ENCODE measurements around the gene PTGDR2. TPM values are rescaled to one million over a fixed set of nuclear protein-coding genes. Genes with fewer than 3 reads are reported as not detected.

The PTGDR2 gene
- total RNA-seq, 1 experiment from 2014 or later, result 0.07 TPM

DNA sequence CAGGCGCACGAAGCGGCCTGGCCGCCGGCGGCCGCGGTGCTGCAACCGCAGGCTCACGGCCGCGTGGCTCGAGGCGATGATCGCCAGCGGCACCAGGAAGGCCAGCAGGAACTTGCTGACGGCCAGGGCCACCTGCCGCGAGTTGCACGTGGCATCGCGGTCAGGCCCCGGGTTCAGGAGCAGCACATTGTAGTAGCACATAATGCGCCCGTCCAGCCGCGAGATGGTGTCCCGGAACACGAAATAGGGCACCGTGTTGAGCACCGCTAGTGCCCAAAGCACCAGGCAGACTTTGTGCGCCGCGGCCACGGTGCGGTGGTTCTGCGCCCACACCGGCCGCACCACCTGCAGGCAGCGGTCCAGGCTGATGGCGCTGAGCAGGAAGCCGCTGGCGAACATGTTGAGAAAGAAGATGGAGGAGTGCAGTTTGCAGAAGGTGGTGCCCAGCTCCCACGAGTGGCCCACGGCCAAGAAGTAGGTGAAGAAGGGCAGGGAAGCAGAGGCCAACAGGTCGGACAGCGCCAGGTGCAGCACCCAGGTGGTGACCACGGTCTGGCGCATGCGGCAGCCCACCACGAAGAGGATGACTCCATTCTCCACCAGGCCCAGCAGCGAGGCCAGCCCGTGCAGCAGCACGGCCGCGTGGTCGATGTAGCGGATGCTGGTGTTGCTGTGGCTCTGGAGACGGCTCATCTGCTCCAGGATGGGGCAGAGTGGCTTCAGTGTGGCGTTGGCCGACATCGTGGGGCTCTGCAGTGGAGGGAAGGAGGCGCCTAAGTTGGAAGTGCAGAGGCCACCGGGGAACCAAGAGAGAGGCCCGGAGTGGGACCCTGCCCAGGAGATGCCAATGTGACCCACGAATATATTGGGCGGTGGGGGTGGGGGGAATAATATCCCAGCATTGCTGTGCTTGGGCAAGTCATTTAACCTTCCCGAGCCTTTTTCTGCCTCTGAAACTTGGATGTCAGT is 2.5 kb downstream of the PTGDR2 start:
- ATAC-seq (no peak), DNase-seq (ENCODE audit: low spot score) (no peak)
- H3K36me3 Mint-ChIP-seq, result peaks cover 22% of the 10 kb centered on the region
- CTCF ChIA-PET, result interaction anchor here (0.9 to 1.7 kb wide), 7 partner anchors 10 to 91 kb away, joined by 3 to 13 read pairs (median 5); no protein-coding TSS in a partner anchor
- TF ChIP-seq OVOL2 (CRISPR knock-in tag; IDR thresholded peaks at IDR 0.05; ENCODE audit: borderline replicate concordance) (no peak), E2F1 (CRISPR knock-in tag; IDR thresholded peaks at IDR 0.05) (0 out of 2 replicates have a peak, but pooled peaks have one; percentile 2), IRF1 (CRISPR knock-in tag; IDR thresholded peaks at IDR 0.05) (peak; percentile 10; the same call in 1 of the 2 replicates)
- POLR2A ChIA-PET, result interaction anchor here (1.1 kb wide), 1 partner anchor 34 kb away, joined by 3 read pairs; no protein-coding TSS in a partner anchor
- H3K4me1 Mint-ChIP-seq, result peaks cover 10% of the 10 kb centered on the region
- H3K9me3 Mint-ChIP-seq, result no peaks in the 10 kb centered on the region
- H3K4me3 Mint-ChIP-seq, result no peak overlapping the region
- no peak overlapping the region for H3K27ac Mint-ChIP-seq
- H3K27me3 Mint-ChIP-seq (ENCODE audit: low read depth), result peaks cover 13% of the 10 kb centered on the region

GRCh38 chr11:60852117-60852981 is 3.4 kb downstream of the PTGDR2 start:
- DNase-seq (ENCODE audit: low spot score) (peak; percentile 51), ATAC-seq (peak; percentile 63)
- H3K27ac Mint-ChIP-seq, result no peak overlapping the region
- peak overlapping the region; percentile 53 for H3K4me3 Mint-ChIP-seq
- peaks cover 13% of the 10 kb centered on the region for H3K27me3 Mint-ChIP-seq (ENCODE audit: low read depth)
- CTCF ChIA-PET, result interaction anchor here (0.7 to 1.7 kb wide), 8 partner anchors 9 to 90 kb away, joined by 3 to 13 read pairs (median 5); no protein-coding TSS in a partner anchor
- POLR2A ChIA-PET, result interaction anchor here (1.1 kb wide), 1 partner anchor 35 kb away, joined by 3 read pairs; no protein-coding TSS in a partner anchor
- peaks cover 22% of the 10 kb centered on the region for H3K36me3 Mint-ChIP-seq
- H3K9me3 Mint-ChIP-seq, result no peaks in the 10 kb centered on the region
- peaks cover 10% of the 10 kb centered on the region for H3K4me1 Mint-ChIP-seq
- TF ChIP-seq NFYB (CRISPR knock-in tag; conservative IDR thresholded peaks at IDR 0.05; ENCODE audit: low read depth) (no peak), USF1 (CRISPR knock-in tag; IDR thresholded peaks at IDR 0.05) (0 out of 2 replicates have a peak, but pooled peaks have one; percentile 38), E2F1 (CRISPR knock-in tag; IDR thresholded peaks at IDR 0.05) (peak; percentile 77; the same call in 1 of the 2 replicates), ZNF232 (CRISPR knock-in tag; IDR thresholded peaks at IDR 0.05) (0 out of 2 replicates have a peak, but pooled peaks have one; percentile 59), NR3C1 (CRISPR knock-in tag; conservative IDR thresholded peaks at IDR 0.05; ENCODE audit: low read depth) (no peak), ZMAT4 (CRISPR knock-in tag; IDR thresholded peaks at IDR 0.05) (no peak), OVOL2 (CRISPR knock-in tag; IDR thresholded peaks at IDR 0.05; ENCODE audit: borderline replicate concordance) (no peak), PRDM15 (CRISPR knock-in tag; IDR thresholded peaks at IDR 0.05) (peak; percentile 47; the same call in 1 of the 2 replicates), EMX1 (CRISPR knock-in tag; IDR thresholded peaks at IDR 0.05) (no peak), ELF4 (CRISPR knock-in tag; IDR thresholded peaks at IDR 0.05; ENCODE audit: low read depth) (no peak), GTF2I (CRISPR knock-in tag; conservative IDR thresholded peaks at IDR 0.05) (no peak)
- TF ChIP-seq, protein P1, sequence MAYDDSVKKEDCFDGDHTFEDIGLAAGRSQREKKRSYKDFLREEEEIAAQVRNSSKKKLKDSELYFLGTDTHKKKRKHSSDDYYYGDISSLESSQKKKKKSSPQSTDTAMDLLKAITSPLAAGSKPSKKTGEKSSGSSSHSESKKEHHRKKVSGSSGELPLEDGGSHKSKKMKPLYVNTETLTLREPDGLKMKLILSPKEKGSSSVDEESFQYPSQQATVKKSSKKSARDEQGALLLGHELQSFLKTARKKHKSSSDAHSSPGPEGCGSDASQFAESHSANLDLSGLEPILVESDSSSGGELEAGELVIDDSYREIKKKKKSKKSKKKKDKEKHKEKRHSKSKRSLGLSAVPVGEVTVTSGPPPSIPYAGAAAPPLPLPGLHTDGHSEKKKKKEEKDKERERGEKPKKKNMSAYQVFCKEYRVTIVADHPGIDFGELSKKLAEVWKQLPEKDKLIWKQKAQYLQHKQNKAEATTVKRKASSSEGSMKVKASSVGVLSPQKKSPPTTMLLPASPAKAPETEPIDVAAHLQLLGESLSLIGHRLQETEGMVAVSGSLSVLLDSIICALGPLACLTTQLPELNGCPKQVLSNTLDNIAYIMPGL (CRISPR knock-in tag; IDR thresholded peaks at IDR 0.05), result peak; percentile 41; the same call in 1 of the 2 replicates
- TF ChIP-seq, protein P2, sequence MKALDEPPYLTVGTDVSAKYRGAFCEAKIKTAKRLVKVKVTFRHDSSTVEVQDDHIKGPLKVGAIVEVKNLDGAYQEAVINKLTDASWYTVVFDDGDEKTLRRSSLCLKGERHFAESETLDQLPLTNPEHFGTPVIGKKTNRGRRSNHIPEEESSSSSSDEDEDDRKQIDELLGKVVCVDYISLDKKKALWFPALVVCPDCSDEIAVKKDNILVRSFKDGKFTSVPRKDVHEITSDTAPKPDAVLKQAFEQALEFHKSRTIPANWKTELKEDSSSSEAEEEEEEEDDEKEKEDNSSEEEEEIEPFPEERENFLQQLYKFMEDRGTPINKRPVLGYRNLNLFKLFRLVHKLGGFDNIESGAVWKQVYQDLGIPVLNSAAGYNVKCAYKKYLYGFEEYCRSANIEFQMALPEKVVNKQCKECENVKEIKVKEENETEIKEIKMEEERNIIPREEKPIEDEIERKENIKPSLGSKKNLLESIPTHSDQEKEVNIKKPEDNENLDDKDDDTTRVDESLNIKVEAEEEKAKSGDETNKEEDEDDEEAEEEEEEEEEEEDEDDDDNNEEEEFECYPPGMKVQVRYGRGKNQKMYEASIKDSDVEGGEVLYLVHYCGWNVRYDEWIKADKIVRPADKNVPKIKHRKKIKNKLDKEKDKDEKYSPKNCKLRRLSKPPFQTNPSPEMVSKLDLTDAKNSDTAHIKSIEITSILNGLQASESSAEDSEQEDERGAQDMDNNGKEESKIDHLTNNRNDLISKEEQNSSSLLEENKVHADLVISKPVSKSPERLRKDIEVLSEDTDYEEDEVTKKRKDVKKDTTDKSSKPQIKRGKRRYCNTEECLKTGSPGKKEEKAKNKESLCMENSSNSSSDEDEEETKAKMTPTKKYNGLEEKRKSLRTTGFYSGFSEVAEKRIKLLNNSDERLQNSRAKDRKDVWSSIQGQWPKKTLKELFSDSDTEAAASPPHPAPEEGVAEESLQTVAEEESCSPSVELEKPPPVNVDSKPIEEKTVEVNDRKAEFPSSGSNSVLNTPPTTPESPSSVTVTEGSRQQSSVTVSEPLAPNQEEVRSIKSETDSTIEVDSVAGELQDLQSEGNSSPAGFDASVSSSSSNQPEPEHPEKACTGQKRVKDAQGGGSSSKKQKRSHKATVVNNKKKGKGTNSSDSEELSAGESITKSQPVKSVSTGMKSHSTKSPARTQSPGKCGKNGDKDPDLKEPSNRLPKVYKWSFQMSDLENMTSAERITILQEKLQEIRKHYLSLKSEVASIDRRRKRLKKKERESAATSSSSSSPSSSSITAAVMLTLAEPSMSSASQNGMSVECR (CRISPR knock-in tag; IDR thresholded peaks at IDR 0.05; ENCODE audit: borderline replicate concordance), result no peak
